SHP77 treated with DMSO at 0.1 percent for 48 hours (cell line): ENCODE results near the gene SH3RF3.

Source experiments
- DNase-seq: peaks from one replicate; lab custom pipeline; 2025; lab: John Stamatoyannopoulos, UW

The SH3RF3 gene

DNA sequence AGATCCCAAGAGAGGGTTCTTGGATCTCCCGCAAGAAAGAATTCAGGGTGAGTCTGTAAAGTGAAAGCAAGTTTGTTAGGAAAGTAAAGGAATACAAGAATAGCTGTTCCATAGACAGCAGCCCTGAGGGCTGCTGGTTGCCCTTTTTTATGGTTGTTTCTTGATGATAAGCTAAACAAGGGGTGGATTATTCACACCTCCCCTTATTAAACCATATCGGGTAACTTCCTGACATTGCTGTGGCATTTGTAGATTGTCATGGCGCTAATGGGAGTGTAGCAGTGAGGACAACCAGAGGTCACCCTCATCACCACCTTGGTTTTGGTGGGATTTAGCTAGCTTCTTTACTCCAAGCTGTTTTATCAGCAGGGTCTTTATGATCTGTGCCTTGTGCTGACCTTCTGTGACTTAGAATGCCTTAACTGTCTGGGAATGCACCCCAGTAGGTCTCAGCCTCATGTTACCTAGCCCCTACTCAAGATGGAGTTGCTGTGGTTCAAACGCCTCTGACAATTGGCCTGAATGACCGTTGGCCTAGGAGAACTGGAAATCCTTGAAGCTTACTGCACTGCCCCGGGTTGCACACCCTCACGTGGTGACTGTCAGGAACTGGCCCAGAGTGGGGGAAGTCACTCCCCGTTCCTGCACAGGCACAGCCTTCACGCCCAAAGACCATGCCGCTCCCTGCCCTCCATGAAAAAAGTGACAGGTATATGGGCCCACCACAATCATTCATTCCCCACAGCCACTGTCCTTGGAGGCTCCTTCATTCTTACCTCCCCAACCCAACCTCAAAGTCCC is 347.8 kb downstream of the SH3RF3 start:
- no peak for DNase-seq

DNA sequence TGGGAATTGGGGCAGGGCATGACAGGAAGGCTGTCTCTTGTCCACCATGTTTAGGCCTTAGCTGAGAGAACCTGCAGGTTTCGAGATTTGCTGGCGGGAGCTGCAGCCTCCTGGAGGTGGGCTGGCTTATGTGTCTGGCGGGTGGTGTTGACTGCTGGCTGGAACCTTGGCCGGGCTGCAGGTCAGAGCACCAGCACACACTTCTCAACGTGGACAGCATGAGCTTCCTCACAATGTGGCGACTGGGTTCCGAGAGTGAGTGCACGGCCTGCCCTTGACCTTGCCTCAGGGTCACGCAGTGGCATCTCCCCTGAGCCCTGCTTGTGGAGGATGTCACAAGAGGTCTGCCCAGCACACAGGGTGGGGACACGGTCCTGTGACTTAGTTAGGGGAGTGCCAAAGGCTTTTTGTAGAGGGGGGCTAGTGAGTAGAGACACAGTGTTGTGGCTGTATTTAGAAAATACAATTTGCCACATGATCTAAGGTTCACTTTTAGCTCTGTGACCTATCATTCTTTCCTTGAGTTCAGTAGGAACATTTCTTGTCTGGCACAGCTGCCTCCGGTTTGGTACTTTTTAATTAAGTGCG is 350.0 kb downstream of the SH3RF3 start:
- no peak for DNase-seq

DNA sequence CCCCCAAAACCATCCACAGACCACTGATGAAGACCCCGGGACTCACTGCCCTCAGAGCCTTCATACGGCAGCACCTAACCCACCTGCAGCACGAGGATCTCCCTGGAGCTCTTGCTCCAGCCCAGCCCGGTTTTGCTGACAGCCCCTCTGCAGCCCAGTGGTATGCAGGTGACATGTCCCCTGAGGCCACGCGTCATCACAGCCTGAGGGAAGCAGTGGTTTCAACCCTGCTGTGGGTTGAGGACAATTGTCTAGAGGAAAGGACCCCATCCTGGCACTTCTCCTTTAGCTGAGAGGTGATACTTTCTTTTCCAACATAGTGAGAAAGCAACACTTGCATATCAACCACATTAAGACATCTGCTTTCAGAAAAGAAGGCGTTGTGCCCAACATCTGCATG is 350.8 kb downstream of the SH3RF3 start:
- DNase-seq, result no peak

DNA sequence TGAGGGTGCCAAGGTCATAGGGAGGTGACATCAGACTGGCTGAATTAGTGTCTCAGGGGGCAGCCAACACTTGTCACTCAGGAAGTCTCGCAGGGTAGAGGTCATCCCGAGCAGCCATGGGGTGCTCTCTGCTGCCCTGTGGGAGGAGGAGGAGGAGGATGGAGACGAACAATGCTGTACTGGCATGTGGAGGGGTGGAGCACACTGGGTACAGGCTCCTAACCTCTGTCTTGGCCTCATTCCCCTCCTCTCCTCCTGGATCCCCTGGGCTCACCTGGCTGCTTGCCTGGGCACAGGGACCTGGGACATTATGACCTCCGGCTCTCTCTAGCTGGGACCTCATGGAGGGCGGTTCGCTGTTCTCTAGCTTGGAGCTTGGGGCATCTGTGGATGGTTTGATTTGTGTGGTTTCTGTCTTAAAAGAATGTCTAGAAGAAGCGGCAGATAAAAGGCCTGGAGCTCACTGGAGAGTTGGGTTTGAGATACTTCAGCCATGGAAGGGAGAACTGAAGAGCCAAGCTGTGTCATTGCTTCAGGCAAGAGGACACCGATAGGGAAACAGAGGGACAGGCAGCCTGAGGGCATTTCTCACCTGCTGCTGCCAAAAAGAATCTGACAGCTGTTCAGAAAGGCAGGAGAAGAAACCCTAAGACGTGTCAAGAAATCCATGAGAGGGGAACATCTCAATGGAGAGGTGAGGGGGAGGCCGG is 351.6 kb downstream of the SH3RF3 start:
- no peak for DNase-seq

DNA sequence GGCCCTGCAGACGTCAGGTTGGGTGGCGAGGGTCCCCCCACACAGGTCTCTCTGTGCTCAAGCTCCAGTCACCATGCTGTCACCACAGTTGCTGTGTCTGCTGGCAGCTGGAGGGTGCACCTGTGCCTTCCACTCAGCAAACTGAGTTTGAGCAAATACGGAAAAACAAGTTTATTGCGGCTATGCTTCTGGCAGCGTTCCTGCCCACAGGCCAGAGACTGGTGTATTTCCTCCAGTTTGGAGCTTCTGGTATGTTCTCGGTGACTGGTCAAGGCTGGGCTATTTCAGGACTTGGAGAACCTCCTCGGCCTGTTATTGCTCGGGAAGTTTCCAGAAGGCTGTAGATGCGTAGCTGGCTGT is 352.2 kb downstream of the SH3RF3 start:
- DNase-seq, result no peak

DNA sequence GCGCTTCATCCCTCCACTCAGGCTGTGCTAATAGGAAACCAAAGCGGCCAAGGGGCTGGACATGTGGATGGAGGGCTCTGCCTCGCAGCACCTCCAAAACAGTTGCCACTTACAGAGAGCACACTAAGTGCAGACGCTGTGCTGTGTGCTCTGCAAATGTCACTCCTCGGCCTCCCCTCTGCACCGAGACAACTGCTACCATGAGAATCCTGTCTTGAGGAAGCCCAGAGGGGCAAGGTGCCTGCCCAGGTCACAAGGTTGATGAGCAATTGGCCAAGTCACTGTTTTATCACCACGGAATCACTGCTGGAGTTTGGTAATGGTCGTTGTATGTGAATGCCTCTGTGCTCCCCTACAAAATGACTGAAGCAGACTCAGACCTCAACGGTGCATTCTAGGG is 352.6 kb downstream of the SH3RF3 start:
- DNase-seq, result no peak

DNA sequence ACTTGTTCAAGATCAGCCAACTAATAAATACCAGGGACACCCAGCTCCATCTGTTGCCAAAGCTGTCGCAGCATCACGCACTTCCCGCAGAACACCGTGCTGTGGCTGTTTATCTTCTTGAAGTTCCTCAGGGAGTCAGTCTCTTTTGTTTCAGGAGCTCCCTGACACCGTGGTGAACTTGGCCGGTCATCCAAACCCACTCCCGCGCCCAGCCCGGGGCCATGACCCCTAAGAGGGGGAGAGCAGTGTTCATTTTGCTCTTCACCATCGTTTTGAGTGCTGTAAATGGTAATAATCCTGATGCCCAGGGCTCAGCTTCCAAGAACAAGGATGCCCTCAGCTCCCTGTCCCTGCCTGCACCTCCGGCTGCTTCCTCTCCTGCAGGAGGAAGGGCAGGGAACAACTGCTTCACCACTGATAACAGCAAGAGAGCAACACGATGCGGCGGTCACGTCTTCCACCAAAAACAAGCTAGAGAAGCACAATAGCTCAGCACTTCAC is 353.4 kb downstream of the SH3RF3 start:
- DNase-seq, result no peak

DNA sequence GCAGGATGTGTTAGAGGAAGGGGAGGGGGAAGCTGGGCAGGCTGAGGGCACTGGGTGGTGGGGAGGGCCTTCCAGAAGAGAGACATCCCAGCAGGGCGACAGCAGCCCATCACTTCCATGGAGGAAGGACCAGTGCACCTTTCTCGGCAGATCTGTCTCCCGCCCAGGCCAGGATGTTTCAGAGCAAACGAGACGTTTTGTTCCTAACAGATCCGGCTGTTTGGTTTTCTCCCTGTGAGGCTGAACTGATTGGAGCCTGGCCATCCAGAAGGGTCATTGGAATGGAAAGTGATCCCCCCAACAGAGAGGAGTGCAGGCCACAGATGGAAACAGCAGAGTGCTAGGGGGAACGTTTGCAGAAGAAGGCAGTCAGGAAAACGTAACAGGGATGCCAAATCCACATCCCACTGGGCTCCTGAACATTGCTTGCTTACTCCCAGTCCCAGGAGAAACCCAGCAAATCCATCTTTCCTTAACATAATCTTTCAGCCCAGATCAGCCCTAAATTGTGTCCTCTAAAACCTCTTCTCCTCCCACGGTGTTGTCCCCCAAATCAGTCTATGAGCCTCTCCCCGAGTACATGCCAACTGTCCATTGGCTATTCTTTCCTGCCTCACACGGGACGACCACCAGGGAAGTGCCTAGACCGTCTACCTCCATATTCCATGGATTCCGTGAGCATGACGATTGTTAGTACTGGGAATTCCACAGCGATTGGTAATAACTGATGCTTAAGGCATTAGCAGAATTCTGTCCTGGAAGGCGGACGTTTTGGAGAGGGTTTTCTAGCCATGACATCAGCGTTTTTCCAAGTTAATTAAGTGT is 357.9 kb downstream of the SH3RF3 start:
- DNase-seq, result no peak

DNA sequence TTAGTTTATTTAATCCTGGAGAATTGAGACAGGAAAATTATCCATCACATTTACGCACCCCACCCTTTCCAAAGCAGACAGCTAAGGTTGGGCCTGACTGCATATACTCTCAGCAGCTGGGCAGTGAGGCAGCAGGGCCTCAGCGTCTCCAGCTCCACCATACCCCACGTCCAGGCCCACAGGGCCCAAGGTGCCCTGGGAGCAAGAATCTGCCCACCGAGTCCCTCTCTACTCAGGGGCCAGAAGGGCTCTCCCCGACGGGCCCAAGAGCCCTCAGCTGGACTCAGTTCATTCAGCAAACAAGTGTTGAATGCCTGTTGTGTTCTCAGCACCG is 358.5 kb downstream of the SH3RF3 start:
- DNase-seq, result no peak

DNA sequence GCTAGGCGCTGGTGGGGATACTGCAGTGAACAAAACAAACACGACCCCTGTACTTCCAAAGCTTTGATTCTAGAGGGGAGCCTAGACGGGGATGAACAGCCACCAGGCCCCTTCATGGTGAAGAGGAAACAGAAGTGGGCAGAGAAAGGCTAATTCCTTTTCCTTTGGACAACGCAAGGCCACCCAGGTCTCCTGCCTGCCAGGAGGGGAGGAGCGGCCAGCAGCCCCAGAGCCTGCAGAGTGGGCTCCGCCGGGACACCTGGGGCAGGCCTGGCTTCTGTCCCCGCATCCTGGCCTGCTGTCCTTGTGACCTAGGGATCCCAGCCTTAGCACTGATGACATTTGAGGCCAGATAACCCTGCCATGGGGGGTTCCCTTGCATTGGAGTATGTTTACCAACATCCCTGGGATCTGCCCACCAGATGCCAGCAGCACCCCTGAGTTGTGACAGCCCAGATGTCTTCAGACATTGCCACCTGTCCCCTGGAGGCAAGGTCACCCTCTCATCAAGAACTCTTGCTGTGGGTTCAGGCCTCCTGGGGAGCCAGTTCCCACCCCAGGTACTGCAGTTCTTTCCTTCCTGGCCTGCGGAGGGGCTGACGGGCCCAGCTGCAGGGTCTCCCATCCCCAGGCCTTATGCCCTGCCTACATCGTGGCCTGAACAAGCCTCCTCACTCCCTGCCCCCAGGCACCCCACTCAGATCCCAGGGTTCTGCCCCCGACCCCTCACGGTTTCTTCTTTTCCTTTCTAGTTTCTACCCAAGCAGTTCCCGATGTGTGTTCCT is 359.1 kb downstream of the SH3RF3 start:
- DNase-seq, result no peak

DNA sequence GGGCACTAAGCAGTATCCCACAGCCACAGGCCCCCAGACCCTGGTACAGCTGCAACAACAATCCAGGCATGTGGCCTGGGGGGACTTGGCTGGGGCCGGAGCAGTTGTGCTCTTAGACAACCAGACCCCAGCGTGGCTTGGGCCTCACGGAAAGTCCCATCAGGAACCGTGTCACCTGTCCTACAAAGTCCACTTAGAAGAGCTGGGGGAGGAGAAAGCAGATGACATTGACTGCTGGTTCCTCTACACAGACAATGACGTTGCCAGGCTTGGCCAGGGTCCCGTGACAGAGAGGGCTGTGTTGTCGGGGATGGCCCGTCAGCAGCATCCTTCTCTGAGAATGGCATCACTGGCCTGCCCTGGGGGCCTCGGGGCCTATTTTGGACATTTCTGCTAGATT is 360.3 kb downstream of the SH3RF3 start:
- DNase-seq, result no peak

DNA sequence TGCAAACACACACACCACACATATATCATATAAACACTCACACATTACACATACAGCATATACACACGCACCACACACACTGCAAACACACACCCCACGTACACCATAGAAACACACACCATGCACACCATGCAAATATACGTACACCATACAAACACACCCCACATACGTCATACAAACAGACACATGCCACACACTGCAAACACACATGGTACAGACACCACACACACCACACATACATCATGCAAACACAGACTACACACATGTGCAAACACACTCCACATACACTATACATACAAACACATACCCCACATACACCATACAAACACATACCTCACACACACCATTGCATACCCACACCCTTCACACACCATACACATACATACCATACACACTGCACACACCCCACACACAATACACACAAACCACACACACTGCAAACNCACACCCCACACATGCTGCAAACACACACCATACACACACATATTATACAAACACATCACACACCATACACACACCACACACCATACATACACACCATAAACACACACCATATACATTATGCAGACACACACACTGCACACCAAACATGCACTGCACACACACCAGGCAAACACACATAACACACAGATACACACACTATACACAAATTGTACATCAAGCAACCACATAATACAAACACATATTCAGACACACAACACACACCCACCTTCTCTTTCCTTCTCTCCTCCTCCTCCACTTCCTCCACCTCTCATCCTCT is 364.4 kb downstream of the SH3RF3 start:
- no peak for DNase-seq

DNA sequence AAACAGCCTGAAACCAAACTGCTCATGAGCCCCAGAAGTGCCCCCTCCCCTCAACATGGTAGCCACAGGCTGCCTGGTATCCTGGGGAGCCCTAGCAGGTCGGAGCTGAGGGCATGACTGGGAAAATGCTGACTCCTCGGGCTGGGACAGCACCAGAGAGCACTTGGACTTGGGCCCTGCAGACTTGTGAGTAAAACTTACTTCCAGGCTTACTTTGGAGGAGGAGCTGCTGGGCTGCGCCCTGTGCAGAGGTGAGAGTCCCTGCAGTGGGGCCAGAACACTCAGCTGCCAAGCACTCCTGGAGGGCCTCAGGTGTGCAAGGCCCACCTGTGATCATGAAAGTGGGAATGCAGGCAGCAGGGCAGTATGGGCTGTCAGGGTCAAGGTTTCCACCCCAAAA is 365.3 kb downstream of the SH3RF3 start:
- no peak for DNase-seq

DNA sequence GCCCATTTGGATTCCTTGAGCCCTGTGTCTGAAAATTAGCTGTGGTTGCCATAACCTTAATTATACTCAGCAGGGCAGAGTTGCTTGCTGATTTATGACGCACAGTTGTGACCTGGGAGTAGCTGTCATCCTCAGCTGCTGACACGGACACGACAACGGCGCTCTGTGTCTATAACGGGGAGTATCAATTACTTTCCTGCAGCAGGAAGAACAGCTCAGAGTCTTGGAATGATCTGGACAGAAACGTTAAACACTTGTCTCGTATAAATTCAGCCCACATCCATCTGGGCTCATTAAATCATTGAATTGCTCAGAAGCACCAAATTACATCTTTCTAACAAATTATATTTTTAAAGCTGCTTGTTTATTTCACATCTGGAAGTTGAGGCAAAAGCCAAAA is 368.5 kb downstream of the SH3RF3 start:
- DNase-seq, result no peak

DNA sequence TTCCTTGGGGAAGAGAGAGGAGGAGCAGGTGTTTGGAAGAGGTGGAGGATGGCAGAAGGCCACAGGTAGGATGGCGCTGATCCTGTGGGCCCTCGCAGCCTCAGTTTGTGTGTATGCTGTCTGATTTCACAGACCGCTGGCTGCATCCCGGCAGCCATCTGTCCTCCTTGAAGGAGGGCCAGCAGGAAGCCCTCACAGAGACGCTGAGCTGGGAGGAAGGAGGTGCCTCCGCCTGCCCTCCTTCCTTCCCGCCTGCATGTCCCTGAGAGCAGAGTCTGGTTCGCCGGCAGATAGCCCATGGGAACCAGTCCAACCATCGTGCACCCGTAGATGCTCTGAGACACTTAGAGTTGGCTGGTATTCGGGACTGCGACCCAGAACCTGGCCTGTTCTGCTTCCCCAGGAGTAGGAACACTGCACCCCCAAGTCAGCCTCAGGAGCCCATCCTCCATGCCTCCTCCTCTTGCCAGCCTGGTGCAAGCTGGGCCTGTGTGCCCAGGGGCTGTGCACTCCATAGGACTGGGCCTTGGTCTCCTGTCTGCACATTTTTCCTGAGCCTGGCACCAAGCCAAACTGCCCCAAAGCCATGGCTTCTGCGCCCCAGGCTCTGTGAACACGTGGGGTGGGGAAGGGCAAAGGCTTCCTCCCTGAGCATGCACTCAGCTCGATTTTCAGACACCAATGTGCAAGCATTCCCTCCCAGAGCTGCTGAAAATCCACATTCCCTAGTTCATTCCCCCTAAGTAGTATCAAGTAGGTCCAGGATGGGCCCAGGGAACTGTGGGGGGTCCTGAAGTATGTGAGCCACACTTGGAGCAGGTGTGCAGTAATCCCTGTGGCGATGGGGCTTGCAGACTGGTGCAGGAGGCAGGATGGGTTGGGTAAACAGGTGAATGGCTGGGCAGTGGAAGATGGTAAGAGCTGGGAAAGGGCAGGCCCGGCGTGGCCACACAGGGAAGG is 369.2 kb downstream of the SH3RF3 start:
- DNase-seq, result no peak

DNA sequence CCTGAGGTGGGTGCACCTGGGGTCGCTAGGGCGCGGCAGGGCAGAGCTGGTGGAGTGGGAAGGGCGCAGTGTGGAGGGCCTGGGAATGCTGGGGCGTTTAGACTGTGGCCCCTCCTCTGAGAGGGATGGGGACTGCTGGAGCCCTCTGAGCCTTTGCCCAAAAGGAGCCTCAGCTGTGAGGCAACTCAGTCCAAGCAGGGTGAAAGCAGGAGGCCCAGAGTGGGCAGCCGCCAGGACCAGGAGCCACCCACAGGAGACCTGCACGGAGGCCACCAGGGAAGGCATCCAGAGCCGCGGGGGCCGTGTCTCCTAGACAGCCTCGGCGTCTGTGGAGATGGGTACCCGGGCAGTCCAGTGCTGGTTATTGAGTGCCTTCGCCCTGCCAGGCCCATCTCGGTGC is 369.9 kb downstream of the SH3RF3 start:
- DNase-seq, result no peak

DNA sequence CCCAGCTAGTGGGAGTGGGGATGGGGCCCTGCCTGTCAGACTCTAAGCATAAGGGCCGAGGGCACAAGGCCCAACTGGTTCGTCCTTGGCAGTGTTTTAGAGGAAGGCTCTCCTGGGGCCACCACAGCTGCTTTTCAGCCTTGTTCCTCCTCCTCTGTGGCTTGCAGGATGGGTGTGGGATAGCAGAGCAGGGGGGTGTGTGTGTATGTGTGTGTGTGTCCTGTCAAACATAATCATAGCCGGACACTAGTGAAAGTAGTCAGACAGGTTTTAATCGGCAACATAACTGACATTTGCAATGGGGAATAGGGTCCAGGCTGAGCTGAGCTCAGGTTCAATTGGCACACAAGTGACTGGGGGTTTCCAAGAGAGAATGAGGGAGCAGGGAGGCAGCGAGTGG is 370.6 kb downstream of the SH3RF3 start:
- DNase-seq, result no peak

DNA sequence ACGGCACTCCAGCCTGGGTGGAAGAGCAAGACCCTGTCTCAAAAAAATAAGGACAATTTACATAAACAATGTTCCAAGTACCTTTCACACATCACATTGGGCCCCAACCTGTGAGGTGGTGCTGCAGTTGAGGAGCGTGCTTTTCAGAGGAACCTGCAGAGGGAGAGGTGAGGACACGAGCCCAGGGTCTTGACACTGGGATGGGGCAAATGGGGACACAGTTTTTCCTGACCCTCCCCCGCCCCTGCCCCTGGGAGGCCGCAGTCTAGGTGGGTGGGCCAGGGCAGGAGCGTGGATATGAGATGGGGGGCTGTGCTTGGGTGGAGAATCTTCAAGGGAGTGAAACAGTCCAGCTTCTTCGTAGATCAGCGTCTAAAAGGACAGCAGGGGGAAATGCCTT is 371.9 kb downstream of the SH3RF3 start:
- no peak for DNase-seq

DNA sequence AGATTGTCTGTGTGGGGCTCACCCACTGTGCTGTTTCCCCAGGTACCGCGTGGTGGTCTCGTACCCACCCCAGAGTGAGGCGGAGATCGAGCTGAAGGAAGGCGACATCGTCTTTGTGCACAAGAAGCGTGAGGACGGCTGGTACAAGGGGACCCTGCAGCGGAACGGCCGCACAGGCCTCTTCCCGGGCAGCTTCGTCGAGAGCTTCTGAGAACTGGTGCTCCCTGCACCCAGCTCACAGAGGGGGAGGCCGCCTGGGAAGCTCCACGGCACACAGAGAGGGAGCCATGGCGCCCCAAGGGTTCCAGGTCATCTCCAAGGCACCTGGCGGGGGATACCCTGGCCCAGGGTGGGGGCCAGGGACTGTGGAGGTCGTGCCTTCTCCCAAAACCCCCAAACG is 372.5 kb downstream of the SH3RF3 start:
- no peak for DNase-seq

DNA sequence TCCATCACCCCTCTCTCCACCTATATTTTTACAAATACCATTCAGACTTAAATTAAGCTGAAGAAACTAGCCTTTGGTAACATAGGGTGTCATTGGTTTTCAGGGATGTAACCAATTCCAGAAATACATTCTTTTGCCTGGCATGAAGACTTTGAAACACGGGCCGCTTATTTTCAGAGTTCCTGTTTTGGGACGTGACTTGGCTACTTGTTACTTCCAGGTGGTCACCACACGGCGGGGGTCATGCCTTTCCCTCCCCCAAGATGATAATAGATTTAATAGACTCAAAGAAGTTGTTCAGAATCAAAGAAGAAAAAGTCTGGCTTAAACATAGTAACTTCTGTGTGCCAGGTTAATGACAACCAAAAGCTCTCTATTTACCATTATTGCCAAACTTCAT is 374.2 kb downstream of the SH3RF3 start:
- DNase-seq, result no peak
